HEK293 (cell line): Measurements from ENCODE around the gene CDC42BPA.

Experiments
- CTCF ChIA-PET: fragments of 350-600 bp; formaldehyde crosslinking; extraction: SDS; loops from one replicate; lab custom pipeline; 2021; ENCODE audit warnings: antibody characterized with exemption; lab: Yijun Ruan, JAX
- POLR2A ChIA-PET: fragments of 300-600 bp; formaldehyde crosslinking; extraction: SDS; loops from one replicate; lab custom pipeline; 2020; ENCODE audit warnings: antibody characterized with exemption, inconsistent platforms; lab: Yijun Ruan, JAX
- H3K27ac ChIP-seq: fragments of 200-500 bp; sonication (Bioruptor generic); 2 replicates; pipeline ENCODE4 v1.5.1; 2014; ENCODE audit warnings: low read depth, low read length, control low read depth, inconsistent platforms; ENCODE audit errors: extremely low read depth
- H3K36me3 ChIP-seq, 2 experiments: fragments of 200-500 bp in 1 of 2; sonication (Bioruptor generic) in 1 of 2; 1 replicate in 1 of 2; 2 replicates in 1 of 2; pipeline ENCODE4 v1.5.1; 2014 to 2017; ENCODE audit warnings: inconsistent platforms in 2 of 2, low read length in 2 of 2; ENCODE audit not compliant: control insufficient read depth in 2 of 2, insufficient read depth in 1 of 2
- H3K4me1 ChIP-seq: fragments of 200-500 bp; sonication (Bioruptor generic); 2 replicates; pipeline ENCODE4 v1.5.1; 2014; ENCODE audit warnings: mild to moderate bottlenecking, low read length, inconsistent platforms; ENCODE audit not compliant: control insufficient read depth, insufficient read depth
- H3K4me3 ChIP-seq: 2 replicates; pipeline ENCODE4 v1.5.1; 2011; ENCODE audit warnings: low read depth, mild to moderate bottlenecking, control low read depth, low read length, moderate library complexity
- H3K9me3 ChIP-seq: fragments of 200-500 bp; sonication (Bioruptor generic); 2 replicates; pipeline ENCODE4 v1.5.1; 2014; ENCODE audit warnings: low read depth, low read length, inconsistent platforms; ENCODE audit not compliant: control insufficient read depth, insufficient read depth
- GLIS1 ChIP-seq: fragments of 450-650 bp; formaldehyde crosslinking; IDR thresholded peaks from 2 replicates; pipeline ENCODE4 v1.5.1; 2016; ENCODE audit warnings: missing biosample characterization, missing genetic modification characterization
- GLIS2 ChIP-seq: fragments of 450-650 bp; formaldehyde crosslinking; IDR thresholded peaks from 2 replicates; pipeline ENCODE4 v1.5.1; 2016; ENCODE audit warnings: missing biosample characterization, missing genetic modification characterization
- KLF9 ChIP-seq: fragments of 450-650 bp; formaldehyde crosslinking; IDR thresholded peaks from 2 replicates; pipeline ENCODE4 v1.5.1; 2016; ENCODE audit warnings: missing biosample characterization, missing genetic modification characterization, low read depth
- MZF1 ChIP-seq: fragments of 450-650 bp; formaldehyde crosslinking; IDR thresholded peaks from 2 replicates; pipeline ENCODE4 v1.5.1; 2017; ENCODE audit warnings: missing biosample characterization, missing genetic modification characterization, borderline replicate concordance
- OSR2 ChIP-seq: fragments of 450-650 bp; formaldehyde crosslinking; IDR thresholded peaks from 2 replicates; pipeline ENCODE4 v1.5.1; 2016; ENCODE audit warnings: missing biosample characterization, missing genetic modification characterization
- SP2 ChIP-seq: fragments of 450-650 bp; formaldehyde crosslinking; IDR thresholded peaks from 2 replicates; pipeline ENCODE4 v1.5.1; 2016; ENCODE audit warnings: missing biosample characterization, missing genetic modification characterization
- SP7 ChIP-seq: fragments of 450-650 bp; formaldehyde crosslinking; IDR thresholded peaks from 2 replicates; pipeline ENCODE4 v1.5.1; 2016; ENCODE audit warnings: missing biosample characterization, missing genetic modification characterization
- TRIM28 ChIP-seq: IDR thresholded peaks from 2 replicates; pipeline ENCODE4 v1.6.1; 2011; ENCODE audit warnings: low read length, control low read depth, borderline replicate concordance
- WT1 ChIP-seq: fragments of 450-650 bp; formaldehyde crosslinking; IDR thresholded peaks from 2 replicates; pipeline ENCODE4 v1.5.1; 2016; ENCODE audit warnings: missing biosample characterization, missing genetic modification characterization
- YY2 ChIP-seq: fragments of 450-650 bp; formaldehyde crosslinking; IDR thresholded peaks from 2 replicates; pipeline ENCODE4 v1.5.1; 2016; ENCODE audit warnings: missing biosample characterization, missing genetic modification characterization
- ZBTB49 ChIP-seq: fragments of 450-650 bp; formaldehyde crosslinking; IDR thresholded peaks from 2 replicates; pipeline ENCODE4 v1.5.1; 2016; ENCODE audit warnings: missing biosample characterization, missing genetic modification characterization, low read depth
- ZBTB6 ChIP-seq: fragments of 450-650 bp; formaldehyde crosslinking; IDR thresholded peaks from 2 replicates; pipeline ENCODE4 v1.5.1; 2017; ENCODE audit warnings: missing biosample characterization, missing genetic modification characterization
- ZNF10 ChIP-seq: fragments of 450-650 bp; formaldehyde crosslinking; IDR thresholded peaks from 2 replicates; pipeline ENCODE4 v1.5.1; 2017; ENCODE audit warnings: missing biosample characterization, missing genetic modification characterization
- ZNF140 ChIP-seq: fragments of 450-650 bp; formaldehyde crosslinking; IDR thresholded peaks from 2 replicates; pipeline ENCODE4 v1.5.1; 2016; ENCODE audit warnings: missing biosample characterization, missing genetic modification characterization
- ZNF155 ChIP-seq: fragments of 450-650 bp; formaldehyde crosslinking; IDR thresholded peaks from 2 replicates; pipeline ENCODE4 v1.5.1; 2016; ENCODE audit warnings: missing biosample characterization, missing genetic modification characterization
- ZNF19 ChIP-seq: fragments of 450-650 bp; formaldehyde crosslinking; IDR thresholded peaks from 2 replicates; pipeline ENCODE4; 2016; ENCODE audit warnings: missing biosample characterization, missing genetic modification characterization, low read depth
- ZNF23 ChIP-seq: fragments of 450-650 bp; formaldehyde crosslinking; IDR thresholded peaks from 2 replicates; pipeline ENCODE4 v1.5.1; 2016; ENCODE audit warnings: missing biosample characterization, missing genetic modification characterization, borderline replicate concordance
- ZNF449 ChIP-seq: fragments of 450-650 bp; formaldehyde crosslinking; IDR thresholded peaks from 2 replicates; pipeline ENCODE4 v1.5.1; 2017; ENCODE audit warnings: missing biosample characterization, mild to moderate bottlenecking, missing genetic modification characterization, moderate library complexity
- ZNF549 ChIP-seq: fragments of 450-650 bp; IDR thresholded peaks from 2 replicates; pipeline ENCODE4 v1.5.1; 2018; ENCODE audit warnings: missing biosample characterization, missing genetic modification characterization, mild to moderate bottlenecking, inconsistent platforms, moderate library complexity
- ZNF629 ChIP-seq: fragments of 450-650 bp; formaldehyde crosslinking; IDR thresholded peaks from 2 replicates; pipeline ENCODE4 v1.5.1; 2017; ENCODE audit warnings: missing biosample characterization, missing genetic modification characterization
- ZNF785 ChIP-seq: fragments of 450-650 bp; formaldehyde crosslinking; IDR thresholded peaks from 2 replicates; pipeline ENCODE4 v1.5.1; 2016; ENCODE audit warnings: missing biosample characterization, missing genetic modification characterization
- ZNF830 ChIP-seq: fragments of 450-650 bp; IDR thresholded peaks from 2 replicates; pipeline ENCODE4 v1.5.0; 2018; ENCODE audit warnings: missing biosample characterization, missing genetic modification characterization, low read depth, mild to moderate bottlenecking, moderate library complexity
- ZSCAN5A ChIP-seq: fragments of 450-650 bp; formaldehyde crosslinking; IDR thresholded peaks from 2 replicates; pipeline ENCODE4 v1.5.1; 2016; ENCODE audit warnings: missing biosample characterization, missing genetic modification characterization
- TF ChIP-seq, protein P1 (sequence below): fragments of 450-650 bp; IDR thresholded peaks from 2 replicates; pipeline ENCODE4 v1.5.1; 2018; ENCODE audit warnings: missing biosample characterization, missing genetic modification characterization
- TF ChIP-seq, protein P2 (sequence below): fragments of 450-650 bp; formaldehyde crosslinking; IDR thresholded peaks from 2 replicates; pipeline ENCODE4 v1.5.1; 2017; ENCODE audit warnings: missing biosample characterization, missing genetic modification characterization
- TF ChIP-seq, protein P3 (sequence below): fragments of 450-650 bp; formaldehyde crosslinking; IDR thresholded peaks from 2 replicates; pipeline ENCODE4 v1.5.1; 2016; ENCODE audit warnings: missing biosample characterization, missing genetic modification characterization

The CDC42BPA gene

DNA sequence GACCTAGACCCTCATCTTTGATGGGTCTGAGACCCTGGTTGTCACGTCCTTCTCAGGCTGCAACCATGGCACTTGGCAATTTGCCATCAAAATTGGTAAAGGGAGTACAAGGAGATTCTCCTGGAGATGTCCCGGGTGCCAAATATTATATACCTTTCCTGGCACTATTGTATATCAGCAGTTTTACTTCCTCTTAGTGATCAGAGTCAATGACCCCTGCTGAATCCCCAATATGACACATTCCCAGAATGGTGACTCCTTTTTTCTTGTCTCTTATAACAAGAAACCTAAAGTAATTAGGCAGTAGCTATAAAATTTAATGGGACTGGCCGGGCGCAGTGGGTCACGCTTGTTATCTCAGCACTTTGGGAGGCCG lies 39.6 kb upstream of the CDC42BPA start:
- no peaks in the 10 kb centered on the region for H3K9me3 ChIP-seq
- no peaks in the 10 kb centered on the region for H3K36me3 ChIP-seq
- H3K4me3 ChIP-seq, result no peak overlapping the region
- H3K4me1 ChIP-seq, result peaks cover 15% of the 10 kb centered on the region
- CTCF ChIA-PET, result interaction anchor here (0.6 to 0.9 kb wide), 4 partner anchors 37 to 91 kb away, joined by 3 to 4 read pairs (median 3); no protein-coding TSS in a partner anchor
- no peak overlapping the region for H3K27ac ChIP-seq
- POLR2A ChIA-PET, result interaction anchor here (0.7 to 1.8 kb wide), 3 partner anchors 11 to 39 kb away, joined by 3 to 10 read pairs (median 8); partner anchors contain the start of gene CDC42BPA
- TF ChIP-seq GLIS1, result no peak
- no peak for TF ChIP-seq ZNF23
- TF ChIP-seq ZNF19 (tag by site-specific recombination), result no peak
- no peak for TF ChIP-seq ZNF629 (tag by site-specific recombination)
- TF ChIP-seq, protein P1, sequence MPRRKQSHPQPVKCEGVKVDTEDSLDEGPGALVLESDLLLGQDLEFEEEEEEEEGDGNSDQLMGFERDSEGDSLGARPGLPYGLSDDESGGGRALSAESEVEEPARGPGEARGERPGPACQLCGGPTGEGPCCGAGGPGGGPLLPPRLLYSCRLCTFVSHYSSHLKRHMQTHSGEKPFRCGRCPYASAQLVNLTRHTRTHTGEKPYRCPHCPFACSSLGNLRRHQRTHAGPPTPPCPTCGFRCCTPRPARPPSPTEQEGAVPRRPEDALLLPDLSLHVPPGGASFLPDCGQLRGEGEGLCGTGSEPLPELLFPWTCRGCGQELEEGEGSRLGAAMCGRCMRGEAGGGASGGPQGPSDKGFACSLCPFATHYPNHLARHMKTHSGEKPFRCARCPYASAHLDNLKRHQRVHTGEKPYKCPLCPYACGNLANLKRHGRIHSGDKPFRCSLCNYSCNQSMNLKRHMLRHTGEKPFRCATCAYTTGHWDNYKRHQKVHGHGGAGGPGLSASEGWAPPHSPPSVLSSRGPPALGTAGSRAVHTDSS (tag by site-specific recombination), result no peak
- peak; percentile 60; the same call in 1 of the 2 replicates for TF ChIP-seq OSR2
- no peak for TF ChIP-seq ZNF140 (tag by site-specific recombination)
- TF ChIP-seq WT1 (tag by site-specific recombination), result peak; percentile 56; the same call in 1 of the 2 replicates
- TF ChIP-seq, protein P2, sequence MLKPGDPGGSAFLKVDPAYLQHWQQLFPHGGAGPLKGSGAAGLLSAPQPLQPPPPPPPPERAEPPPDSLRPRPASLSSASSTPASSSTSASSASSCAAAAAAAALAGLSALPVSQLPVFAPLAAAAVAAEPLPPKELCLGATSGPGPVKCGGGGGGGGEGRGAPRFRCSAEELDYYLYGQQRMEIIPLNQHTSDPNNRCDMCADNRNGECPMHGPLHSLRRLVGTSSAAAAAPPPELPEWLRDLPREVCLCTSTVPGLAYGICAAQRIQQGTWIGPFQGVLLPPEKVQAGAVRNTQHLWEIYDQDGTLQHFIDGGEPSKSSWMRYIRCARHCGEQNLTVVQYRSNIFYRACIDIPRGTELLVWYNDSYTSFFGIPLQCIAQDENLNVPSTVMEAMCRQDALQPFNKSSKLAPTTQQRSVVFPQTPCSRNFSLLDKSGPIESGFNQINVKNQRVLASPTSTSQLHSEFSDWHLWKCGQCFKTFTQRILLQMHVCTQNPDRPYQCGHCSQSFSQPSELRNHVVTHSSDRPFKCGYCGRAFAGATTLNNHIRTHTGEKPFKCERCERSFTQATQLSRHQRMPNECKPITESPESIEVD (tag by site-specific recombination), result peak; percentile 18; the same call in 1 of the 2 replicates
- no peak for TF ChIP-seq ZNF549 (tag by site-specific recombination)
- TF ChIP-seq ZNF449 (tag by site-specific recombination), result no peak; the same call in 1 of the 2 replicates
- no peak for TF ChIP-seq ZNF785
- no peak for TF ChIP-seq TRIM28
- TF ChIP-seq, protein P3, sequence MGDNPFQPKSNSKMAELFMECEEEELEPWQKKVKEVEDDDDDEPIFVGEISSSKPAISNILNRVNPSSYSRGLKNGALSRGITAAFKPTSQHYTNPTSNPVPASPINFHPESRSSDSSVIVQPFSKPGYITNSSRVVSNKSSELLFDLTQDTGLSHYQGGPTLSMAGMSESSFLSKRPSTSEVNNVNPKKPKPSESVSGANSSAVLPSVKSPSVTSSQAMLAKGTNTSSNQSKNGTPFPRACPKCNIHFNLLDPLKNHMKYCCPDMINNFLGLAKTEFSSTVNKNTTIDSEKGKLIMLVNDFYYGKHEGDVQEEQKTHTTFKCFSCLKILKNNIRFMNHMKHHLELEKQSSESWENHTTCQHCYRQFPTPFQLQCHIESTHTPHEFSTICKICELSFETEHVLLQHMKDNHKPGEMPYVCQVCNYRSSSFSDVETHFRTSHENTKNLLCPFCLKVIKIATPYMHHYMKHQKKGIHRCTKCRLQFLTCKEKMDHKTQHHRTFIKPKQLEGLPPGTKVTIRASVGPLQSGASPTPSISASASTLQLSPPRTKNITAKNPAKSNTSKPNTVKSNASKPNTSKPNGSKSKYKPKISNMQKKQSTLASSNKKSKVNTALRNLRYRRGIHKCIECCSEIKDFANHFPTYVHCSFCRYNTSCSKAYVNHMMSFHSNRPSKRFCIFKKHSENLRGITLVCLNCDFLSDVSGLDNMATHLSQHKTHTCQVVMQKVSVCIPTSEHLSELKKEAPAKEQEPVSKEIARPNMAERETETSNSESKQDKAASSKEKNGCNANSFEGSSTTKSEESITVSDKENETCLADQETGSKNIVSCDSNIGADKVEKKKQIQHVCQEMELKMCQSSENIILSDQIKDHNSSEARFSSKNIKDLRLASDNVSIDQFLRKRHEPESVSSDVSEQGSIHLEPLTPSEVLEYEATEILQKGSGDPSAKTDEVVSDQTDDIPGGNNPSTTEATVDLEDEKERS, result no peak
- TF ChIP-seq YY2 (tag by site-specific recombination), result no peak
- no peak for TF ChIP-seq ZSCAN5A (tag by site-specific recombination)
- no peak for TF ChIP-seq SP2 (tag by site-specific recombination)
- TF ChIP-seq MZF1 (tag by site-specific recombination), result peak; percentile 58; the same call in 1 of the 2 replicates
- no peak for TF ChIP-seq ZNF155 (tag by site-specific recombination)
- TF ChIP-seq SP7 (tag by site-specific recombination), result 0 out of 2 replicates have a peak, but pooled peaks have one; percentile 20
- no peak for TF ChIP-seq ZNF830
- TF ChIP-seq ZBTB49 (tag by site-specific recombination), result no peak
- TF ChIP-seq GLIS2, result peak; percentile 20; the same call in 1 of the 2 replicates
- TF ChIP-seq ZNF10 (tag by site-specific recombination), result no peak
- TF ChIP-seq ZBTB6 (tag by site-specific recombination), result no peak
- no peak for TF ChIP-seq KLF9 (tag by site-specific recombination)
